IPS DF 4.7 (cell line): Measurements from ENCODE around the gene CYP4A22.
"Not testable (repeated sequence)": the region's sequence is repeated elsewhere in the genome, so short reads cannot be mapped to it uniquely, and the experiment has no call there.

Source experiments
- DNase-seq: peaks from one replicate; pipeline ENCODE4 v3.0.0-alpha.2; 2013; ENCODE audit warnings: low spot score; ENCODE audit errors: extremely low read depth

CYP4A22 gene, protein sequence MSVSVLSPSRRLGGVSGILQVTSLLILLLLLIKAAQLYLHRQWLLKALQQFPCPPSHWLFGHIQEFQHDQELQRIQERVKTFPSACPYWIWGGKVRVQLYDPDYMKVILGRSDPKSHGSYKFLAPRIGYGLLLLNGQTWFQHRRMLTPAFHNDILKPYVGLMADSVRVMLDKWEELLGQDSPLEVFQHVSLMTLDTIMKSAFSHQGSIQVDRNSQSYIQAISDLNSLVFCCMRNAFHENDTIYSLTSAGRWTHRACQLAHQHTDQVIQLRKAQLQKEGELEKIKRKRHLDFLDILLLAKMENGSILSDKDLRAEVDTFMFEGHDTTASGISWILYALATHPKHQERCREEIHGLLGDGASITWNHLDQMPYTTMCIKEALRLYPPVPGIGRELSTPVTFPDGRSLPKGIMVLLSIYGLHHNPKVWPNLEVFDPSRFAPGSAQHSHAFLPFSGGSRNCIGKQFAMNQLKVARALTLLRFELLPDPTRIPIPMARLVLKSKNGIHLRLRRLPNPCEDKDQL

DNA sequence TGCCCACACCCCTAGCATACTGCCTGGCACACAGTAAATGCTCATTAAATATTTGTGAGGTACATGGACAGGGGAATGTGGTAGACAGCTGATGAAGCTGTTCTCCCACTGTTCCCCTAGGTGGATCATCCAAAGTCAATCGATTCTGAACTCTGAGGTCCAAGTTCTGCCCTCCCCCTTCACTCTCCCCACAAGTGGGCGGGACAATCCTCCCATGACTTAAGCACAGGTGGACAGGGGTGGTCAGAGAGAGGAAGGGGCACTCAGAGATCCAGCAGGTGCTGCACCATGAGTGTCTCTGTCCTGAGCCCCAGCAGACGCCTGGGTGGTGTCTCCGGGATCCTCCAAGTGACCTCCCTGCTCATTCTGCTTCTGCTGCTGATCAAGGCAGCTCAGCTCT is at the start of gene CYP4A22:
TSS of gene CYP4A22 (plus strand) at position 244 of the 400 bp plus-strand sequence. CDS start at position 289, 45 bp downstream.
- DNase-seq, result no peak

DNA sequence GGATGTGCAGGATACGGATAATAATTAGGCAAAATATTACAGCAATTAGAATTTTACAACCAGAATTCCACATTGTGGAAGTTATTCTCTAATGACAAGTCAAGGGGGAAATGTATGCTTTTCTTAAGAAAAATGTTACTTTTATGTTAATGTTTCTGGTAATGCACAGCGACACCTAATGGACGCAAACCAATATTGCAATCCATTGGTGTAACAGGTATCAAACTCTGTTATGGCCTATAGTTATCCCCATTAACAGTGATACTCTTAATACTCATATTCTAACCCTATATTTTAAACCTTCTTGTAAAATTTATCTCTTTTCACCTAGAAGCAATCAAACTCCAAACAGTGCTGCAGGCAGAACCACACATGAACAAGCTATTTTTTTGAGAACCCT is 47.9 kb upstream of the CYP4A22 start:
- not testable (repeated sequence) for DNase-seq

DNA sequence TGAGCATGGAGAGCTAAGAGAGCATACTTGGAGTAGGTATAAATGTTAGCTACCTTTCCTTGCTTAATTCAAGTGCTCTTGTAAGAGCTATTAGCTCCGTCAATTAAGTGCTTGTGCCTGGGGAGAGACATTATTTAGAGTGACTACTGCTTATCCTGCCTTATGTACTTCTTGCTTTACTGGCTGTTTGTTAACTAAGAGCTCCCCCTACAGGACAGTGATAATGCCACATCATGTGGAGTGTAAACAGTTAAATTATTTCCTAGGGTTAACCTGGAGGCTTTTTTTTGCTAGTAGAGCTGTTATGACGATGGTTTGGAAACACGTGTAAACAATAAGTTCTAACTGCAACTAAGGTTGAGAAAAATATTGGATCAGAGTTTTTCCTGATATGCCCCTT is 45.8 kb upstream of the CYP4A22 start:
- DNase-seq, result not testable (repeated sequence)

DNA sequence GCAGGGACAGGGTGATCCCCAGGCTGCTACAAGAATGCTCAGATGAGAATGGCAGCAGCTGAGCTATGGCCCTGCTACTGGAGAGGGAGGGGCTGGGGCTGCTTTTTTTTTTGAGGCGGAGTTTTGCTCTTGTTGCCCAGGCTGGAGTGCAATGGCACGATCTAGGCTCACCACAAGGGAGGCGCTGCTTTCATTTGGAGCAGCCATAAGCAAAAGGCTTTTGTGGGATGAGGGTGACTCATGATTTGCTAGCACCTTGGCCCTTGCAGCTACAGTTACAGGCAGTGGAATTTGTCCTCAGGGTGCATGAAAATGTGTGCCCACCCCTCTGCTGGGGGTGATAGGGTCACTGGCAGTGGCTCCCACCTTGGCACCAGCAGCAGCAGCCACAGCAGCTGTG is 32.4 kb upstream of the CYP4A22 start:
- DNase-seq, result no peak

DNA sequence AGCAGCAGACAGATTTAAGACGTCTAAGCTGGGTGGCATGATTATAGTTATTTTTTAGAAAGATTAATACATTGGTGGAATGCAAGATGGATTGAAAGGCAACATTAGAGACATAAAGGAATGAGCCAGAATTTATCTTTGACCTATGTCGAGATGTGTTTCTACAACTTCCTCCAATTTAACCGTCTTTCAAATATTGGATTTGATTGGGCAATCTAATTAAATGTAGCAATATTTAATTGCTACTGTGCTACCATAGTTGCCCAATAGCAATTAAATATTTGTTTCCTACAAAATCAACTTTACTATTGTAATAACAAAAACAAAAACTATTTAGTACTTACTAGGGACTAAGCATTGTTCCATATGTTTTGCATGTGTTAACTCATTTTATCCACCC is 30.4 kb upstream of the CYP4A22 start:
- no peak for DNase-seq

DNA sequence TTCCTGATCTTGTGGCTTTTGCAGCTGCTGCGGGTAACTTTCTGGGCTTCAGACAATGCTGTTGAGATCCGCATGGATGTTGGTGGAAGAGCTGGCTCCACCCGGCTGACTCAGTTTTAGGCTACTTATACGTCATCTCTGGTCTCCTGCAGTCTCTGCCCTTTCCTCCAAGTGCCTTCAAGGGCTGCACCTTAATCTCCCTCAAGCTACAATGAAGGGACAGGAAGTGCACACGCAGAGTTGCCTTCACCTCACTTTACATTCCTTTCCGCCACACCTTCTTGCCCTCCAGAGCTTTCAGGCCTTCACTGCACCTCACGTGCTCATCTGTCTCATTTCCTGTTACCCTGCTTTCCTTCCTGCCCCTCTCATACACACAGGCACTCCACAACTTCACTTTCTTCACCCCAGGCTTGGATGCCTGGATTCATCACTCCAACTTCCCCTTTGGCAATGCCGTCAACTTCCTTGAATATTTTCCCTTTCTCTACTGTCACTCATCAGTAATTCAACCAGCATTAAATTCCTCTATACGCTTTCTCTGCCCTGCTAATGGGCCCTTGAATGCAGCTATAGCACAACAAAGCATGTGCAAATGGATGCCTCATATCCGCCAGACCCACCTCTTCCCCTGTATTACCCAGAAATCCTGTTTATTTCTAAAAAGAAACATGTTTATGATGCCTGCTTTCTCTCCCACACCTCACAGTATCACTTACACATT is 29.2 kb upstream of the CYP4A22 start:
- DNase-seq, result not testable (repeated sequence)

DNA sequence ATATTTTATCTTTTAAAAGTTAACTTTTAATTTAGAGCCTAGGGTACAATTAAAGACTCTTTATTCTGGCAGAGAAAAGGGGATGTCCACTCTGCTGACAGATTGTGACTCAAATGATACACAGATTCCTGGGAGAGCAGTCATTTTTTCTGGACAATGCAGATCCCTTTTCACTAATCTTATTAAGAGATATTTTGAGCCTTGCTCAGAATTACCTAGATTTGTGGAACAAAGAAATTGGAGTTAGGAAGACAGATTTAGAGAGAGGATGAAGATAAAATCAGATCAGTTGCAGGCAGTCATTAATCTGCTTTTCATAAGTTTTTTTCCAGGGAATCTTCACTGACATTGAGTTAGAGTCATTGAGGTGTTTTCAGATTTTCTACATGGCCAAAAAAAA is 27.8 kb upstream of the CYP4A22 start:
- not testable (repeated sequence) for DNase-seq

DNA sequence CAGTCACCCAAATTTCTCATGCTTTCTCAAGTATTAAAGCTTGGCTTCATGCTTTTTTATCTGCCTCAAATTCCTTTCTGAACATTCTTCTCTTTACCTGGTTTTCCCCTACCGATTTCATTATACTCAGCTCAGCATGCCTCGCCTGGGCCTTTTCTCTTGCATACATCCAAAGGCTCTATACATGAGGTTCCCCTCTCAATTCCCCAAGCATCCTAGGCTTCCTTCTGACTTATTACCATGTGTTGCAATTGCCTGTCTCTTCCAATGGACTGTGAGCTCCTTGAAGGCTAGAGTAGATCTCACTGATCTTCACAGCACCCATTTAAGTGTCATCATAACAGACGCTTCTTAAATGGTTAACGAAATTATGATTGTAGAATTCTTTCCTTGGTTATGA is 24.1 kb upstream of the CYP4A22 start:
- no peak for DNase-seq

DNA sequence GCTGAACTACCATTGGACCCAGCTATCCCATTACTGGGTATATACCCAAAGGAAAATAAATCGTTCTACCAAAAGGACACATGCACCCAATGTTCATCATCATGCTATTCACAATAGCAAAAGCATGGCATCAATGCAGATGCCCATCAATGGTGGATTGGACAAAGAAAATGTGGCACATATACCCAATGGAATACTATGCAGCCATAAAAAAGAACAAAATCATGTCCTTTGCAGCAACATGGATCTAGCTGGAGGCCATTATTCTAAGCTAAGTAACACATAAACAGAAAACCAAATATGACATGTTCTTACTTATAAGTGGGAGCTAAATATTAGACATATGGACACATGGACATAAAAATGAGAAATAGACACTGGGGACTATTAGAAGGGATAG is 16.2 kb upstream of the CYP4A22 start:
- DNase-seq, result not testable (repeated sequence)

DNA sequence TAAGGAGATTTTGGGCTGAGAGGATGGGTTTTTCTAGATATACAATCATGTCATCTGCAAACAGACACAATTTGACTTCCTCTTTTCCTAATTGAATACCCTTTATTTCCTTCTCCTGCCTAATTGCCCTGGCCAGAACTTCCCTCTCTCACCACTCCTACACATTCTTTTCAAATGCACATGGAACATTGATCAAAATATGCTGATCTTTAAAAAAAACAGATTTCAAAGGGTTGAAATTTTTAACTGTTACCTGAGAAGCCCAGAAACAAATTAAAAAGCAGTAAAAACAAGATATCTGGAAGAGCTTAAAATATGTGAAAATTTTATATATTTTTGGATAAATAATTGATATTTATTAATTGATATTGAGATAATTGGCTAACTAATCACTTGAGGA is 12.4 kb upstream of the CYP4A22 start:
- not testable (repeated sequence) for DNase-seq

DNA sequence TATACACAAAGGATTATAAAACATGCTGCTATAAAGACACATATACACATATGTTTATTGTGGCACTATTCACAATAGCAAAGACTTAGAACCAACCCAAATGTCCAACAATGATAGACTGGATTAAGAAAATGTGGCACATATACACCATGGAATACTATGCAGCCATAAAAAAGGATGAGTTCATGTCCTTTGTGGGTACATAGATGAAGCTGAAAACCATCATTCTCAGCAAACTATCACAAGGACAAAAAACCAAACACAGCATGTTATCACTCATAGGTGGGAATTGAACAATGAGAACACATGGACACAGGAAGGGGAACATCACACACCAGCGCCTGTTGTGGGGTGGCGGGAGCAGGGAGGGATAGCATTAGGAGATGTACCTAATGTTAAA is 10.2 kb upstream of the CYP4A22 start:
- not testable (repeated sequence) for DNase-seq

DNA sequence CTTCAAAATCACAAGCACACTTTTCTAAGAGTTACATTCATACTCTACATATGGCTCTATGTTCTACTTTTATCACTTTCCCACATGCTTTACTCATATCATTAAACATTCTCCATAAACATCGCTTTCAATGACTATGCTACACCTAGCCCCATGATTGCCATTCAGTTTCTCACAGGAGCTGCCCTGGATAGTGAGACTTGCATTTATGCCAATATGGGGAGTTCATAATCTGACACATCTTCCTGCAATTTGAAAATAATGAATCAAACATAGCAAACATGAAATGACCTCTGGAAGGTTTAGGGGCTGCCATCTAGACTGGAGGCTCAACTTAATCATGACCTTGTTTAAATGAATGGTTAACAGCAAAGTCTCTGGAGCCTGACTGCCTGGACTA is 9.0 kb upstream of the CYP4A22 start:
- no peak for DNase-seq

DNA sequence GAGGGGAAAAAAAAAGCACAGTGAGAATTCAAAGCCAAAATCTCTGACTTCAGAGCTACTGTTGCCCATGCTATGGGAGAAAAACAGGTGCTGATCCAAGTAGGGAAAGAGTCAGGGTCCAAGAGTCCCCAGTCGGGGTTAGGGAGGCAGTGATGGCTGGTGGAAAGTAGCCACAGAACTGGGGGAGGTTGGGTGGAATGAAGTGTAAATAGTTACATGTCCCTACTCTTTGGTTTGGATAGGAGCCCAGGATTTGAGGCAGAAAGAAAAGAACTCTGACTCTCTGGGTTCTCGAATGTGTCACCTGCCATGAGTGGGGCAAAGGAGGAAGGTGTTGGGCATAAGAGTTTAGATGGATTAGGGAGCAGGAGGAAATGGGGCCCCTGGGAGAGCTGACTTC is 8.4 kb upstream of the CYP4A22 start:
- DNase-seq, result not testable (repeated sequence)

DNA sequence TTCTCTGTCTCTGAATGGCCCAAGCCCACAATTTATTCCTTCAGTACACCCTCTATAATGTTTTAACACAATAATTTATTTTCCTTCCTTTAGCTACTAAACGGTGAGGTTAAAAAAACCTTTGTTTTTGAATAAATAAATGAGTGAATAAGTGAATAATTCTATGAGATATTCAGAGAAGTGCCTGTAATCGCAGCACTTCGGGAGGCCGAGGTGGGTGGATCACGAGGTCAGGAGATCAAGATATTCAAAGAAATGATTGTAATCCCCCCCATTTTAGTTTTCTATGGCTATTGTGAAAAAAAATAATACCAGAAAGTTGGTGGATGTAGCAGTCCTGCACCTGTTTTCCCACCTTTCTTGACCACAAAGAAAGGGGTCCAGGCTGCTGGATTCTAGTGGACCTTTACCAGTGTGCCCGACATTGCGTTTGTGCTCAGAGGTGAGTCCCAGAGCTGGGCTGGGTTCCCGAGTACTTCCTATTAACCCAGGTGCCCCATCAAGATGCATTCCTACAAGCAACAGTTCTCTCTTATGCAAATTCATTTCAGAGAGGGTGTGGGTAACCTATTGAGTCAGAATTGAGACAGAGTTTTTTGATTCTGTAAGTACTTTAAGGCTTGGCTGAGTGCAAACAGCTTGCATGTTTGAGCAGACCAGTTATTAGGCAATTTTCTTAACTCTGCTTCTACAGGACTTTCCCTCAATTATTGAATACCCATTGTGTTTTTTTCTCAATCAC is 7.6 kb upstream of the CYP4A22 start:
- not testable (repeated sequence) for DNase-seq

DNA sequence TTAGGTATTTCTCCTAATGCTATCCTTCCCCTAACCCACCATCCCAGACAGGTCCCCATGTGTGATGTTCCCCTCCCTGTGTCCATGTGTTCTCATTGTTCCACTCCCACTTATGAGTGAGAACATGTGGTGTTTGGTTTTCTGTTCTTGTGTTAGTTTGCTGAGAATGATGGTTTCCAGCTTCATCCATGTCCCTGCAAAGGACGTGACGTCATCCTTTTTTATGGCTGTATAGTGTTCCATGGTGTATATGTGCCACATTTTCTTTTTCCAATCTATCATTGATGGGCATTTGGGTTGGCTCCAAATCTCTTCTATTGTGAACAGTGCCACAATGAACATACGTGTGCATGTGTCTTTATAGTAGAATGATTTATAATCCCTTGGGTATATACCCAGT is 4.6 kb upstream of the CYP4A22 start:
- DNase-seq, result not testable (repeated sequence)

DNA sequence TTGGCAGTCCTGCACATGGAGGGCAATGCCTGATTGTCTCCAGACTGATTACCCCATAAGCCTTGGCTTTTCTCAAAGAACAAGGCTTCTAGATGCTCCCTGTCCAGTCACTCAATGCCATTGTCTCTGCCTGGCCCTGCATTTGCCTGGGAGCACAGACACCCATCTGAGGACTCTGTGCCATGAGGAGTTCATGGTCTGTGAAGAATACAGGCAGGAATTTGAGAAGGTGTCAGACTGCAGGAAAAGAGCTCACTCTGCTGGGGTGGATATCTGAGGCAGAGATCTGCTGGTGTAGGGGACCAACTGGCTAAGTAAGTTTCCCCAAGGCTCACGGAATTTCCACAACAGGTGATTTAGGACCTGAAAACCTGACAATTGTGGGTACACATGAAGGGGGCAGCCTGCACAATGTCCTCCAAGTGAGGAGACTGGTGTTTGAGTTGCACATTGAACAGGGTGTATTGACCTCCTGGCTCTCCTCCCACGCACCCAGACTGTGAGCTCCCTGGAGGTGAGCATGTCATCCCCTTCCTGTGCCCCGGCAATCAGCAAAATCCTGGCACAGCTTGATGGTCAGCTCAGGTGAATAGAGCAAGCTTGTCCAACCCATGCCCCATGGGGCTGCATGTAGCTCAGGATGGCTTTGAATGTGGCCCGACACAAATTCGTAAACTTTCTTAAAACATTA is 829 bp downstream of the CYP4A22 start:
- no peak for DNase-seq

DNA sequence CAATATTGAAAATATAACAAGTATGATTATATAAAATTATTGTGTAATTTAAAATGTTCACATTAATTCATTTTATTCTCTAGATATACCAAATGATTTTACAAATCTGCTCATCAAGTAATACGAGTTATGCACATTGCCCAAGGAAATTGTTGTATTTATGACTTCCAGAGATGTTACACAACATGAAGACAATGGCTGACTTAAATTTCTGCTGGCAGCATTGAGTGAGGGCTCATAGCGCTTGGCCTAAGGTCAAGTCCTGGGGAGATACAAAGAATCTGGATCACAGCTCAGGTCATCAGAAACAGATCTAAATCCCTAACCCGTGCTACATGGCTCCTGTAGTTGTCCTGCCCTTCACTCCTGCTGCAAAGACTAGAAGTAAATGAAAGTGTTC is 3.1 kb downstream of the CYP4A22 start:
- not testable (repeated sequence) for DNase-seq

DNA sequence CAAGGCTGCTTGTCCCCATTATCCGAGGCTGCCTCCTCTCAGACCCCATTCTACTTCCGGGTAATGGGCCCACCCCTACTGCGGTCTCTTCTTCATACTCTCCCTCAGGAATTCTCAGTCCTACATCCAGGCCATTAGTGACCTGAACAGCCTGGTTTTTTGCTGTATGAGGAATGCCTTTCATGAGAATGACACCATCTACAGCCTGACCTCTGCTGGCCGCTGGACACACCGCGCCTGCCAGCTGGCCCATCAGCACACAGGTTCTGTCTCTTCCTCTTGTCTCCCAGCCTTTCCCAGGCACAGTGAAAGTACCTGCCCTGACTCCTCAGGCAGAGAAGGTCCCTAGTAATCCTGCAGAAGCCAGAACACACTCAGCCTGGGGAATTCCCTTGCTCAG is 6.4 kb downstream of the CYP4A22 start:
- DNase-seq, result not testable (repeated sequence)

DNA sequence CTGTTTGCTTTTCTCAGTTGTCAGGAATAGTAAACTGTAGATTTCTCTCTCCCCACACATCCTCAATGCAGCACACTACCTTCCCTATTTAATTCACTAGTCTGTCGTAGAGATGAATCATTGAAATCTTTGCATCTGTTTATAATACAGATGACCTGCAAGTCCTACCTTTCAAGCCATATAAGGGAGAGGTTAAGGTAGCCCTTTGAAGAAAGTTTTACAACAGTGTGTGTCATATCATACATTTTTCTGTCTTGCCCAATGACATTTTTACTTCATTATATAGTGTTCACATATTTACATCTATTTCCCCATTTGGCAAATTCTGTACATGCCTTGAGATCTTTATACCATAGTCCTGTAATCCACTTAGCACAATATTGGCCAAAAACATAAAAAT is 9.3 kb downstream of the CYP4A22 start:
- not testable (repeated sequence) for DNase-seq

DNA sequence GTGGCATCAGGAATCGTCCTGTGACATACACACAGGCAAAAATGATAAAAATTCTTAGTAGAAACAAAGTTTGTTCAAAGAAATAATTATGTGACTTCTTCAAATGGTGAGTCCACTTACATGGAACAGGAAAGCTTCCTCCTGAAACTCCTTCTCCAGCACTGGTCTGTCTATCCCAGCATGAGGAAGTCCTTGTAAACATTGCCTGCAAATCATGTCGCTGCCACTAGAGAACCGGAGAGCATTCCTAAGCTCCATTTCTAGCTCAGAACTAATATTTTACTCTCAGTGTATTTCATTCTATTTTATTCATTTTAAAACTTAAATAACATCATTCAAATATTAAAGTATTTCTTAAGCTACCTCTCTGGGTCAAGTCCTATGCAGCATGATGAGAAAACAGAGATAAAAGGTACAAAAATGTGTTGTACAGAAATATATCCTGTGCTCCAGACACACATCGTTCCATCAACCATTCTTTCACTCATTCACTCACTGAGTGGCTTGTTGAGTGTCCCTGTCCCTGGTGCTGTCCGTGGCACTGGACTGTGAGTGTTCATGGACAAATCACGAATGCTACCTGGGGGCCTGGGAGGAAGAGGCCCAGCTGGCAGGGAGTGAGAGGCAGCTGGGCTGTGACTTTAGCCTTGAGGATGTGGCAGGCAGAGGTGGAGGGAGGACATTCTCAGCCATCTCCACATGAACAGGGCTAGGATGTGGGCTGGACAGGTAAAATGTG is 10.0 kb downstream of the CYP4A22 start:
- DNase-seq, result no peak
